Tibial nerve (tissue), 4 donors: ENCODE data around the gene SEC23A.

Experiments
- CTCF ChIP-seq, 5 experiments: fragments of 200-600 bp in 3 of 5; fragments of 450-650 bp in 2 of 5; sonication (generic) in 3 of 5; IDR thresholded peaks; one replicate each; pipeline ENCODE4 v1.5.1; 2016 to 2019; ENCODE audit warnings: antibody characterized with exemption in 5 of 5, mild to moderate bottlenecking in 3 of 5, moderate library complexity in 2 of 5
- EP300 ChIP-seq, 2 donors: sonication (generic); formaldehyde crosslinking; IDR thresholded peaks; one replicate each; pipeline ENCODE4 v1.6.1; 2017; ENCODE audit warnings: antibody characterized with exemption in 2 of 2, mild to moderate bottlenecking in 1 of 2
- POLR2A ChIP-seq, 2 donors: fragments of 450-650 bp; IDR thresholded peaks; one replicate each; pipeline ENCODE4 v1.6.1; 2017; ENCODE audit warnings: antibody characterized with exemption in 2 of 2, mild to moderate bottlenecking in 2 of 2, moderate library complexity in 2 of 2

DNA sequence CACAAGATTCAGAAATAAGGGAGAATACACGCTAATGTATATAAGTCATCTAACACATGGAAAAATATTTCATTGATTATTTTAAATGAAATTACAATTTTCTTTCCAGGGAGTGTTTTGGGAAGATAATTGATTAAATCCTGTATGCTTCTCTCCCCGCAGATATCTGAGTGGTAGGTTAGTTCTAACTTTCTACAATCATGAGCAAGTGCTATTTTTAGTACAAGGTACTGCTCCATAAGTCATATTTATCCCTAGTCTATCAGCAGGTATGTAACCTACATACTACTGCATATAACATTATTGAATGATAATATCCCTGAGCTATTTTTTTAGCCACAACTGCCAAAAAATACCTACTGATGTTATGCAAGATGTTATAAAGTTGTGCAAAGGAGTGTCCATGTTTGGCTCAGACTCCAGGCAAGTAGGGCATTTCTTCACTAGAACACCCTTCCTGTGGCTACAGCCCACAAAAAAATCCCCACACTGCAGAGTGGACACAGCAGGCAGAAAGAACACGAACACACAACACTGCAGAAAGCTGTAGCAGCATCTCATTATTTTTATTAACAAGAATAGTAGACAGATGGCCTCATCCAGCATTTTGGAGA lies 87.0 kb downstream of the SEC23A start:
- TF ChIP-seq CTCF (IDR thresholded peaks at IDR 0.05): no peak
- no peak for TF ChIP-seq POLR2A (IDR thresholded peaks at IDR 0.05)
- TF ChIP-seq EP300 (IDR thresholded peaks at IDR 0.05): no peak
